ENCODE data around the gene PPIG.
"Not testable (repeated sequence)": the region's sequence is repeated elsewhere in the genome, so short reads cannot be mapped to it uniquely, and the experiment has no call there.

The PPIG gene

GRCh38 chr2:169573974-169574299 lies 10.2 kb upstream of the PPIG start:
- TF ChIP-seq CTCF (conservative IDR thresholded peaks at IDR 0.05; ENCODE audit: low read length) = no peak
- H3K4me3 ChIP-seq (ENCODE audit: low read length) = peak overlapping the region; percentile 87
- DNase-seq (ENCODE audit: low read depth) = no peak

DNA sequence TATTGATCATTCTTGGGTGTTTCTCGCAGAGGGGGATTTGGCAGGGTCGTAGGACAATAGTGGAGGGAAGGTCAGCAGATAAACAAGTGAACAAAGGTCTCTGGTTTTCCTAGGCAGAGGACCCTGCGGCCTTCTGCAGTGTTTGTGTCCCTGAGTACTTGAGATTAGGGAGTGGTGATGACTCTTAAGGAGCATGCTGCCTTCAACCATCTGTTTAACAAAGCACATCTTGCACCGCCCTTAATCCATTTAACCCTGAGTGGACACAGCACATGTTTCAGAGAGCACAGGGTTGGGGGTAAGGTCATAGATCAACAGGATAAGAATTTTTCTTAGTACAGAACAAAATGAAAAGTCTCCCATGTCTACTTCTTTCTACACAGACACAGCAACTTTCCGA lies 9.6 kb upstream of the PPIG start:
- not testable (repeated sequence) for DNase-seq (ENCODE audit: low read depth); H3K4me3 ChIP-seq (ENCODE audit: low read length)

- not testable (repeated sequence) for DNase-seq (ENCODE audit: low read depth); H3K4me3 ChIP-seq (ENCODE audit: low read length)
Measured at GRCh38 chr2:169575264-169575663, 8.9 kb upstream of the PPIG start.

DNA sequence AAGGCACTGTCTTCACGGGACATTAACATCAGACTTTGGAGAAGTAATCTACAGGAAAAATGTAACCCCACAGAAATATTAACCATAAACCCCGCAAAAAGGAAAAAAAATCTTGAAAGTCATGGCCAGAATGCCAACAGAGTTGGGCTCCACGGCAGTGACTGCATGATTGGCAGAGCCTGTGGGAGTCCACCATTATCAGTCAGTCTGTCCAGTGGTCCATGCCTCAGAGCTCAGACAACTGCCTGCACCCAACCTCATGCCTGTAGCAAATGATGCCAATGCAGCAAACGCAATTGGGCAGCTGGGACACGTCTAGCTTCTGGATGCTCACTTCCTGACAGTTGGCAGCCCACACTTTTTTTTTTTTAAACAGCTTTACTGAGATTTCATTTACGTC lies 5.1 kb upstream of the PPIG start:
- no peak overlapping the region for H3K4me3 ChIP-seq (ENCODE audit: low read length)
- no peak for TF ChIP-seq CTCF (conservative IDR thresholded peaks at IDR 0.05; ENCODE audit: low read length)
- DNase-seq (ENCODE audit: low read depth) = no peak

GRCh38 chr2:169582552-169583266 lies 1.4 kb upstream of the PPIG start:
- not testable (repeated sequence) for H3K4me3 ChIP-seq (ENCODE audit: low read length)

DNA sequence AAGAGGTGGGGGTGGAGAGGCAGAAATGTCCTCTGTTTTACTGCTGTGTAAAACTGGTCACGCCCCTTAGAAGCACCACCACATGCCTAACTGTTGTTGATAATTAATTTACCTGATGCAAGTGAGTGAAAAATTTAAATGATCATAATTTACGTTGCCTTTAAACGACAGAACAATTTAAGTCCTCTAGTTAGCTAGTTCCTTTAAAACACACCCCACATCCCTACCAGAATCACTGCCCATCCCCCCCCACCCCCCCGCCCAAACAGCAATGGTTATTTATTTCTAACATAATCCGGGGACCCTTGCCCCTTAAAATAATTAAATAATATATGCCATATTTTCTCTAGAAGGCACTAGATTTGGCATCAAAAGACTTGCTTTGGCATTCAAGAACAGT lies 633 bp upstream of the PPIG start:
- H3K4me3 ChIP-seq (ENCODE audit: low read length) = no peak overlapping the region; the same call in 1 of the 2 replicates
- TF ChIP-seq CTCF (conservative IDR thresholded peaks at IDR 0.05; ENCODE audit: low read length) = no peak
- no peak for DNase-seq (ENCODE audit: low read depth)

More at GRCh38 chr2:169582552-169583266, 1.4 kb upstream of the PPIG start:
- not testable (repeated sequence) for DNase-seq (ENCODE audit: low read depth)

DNA sequence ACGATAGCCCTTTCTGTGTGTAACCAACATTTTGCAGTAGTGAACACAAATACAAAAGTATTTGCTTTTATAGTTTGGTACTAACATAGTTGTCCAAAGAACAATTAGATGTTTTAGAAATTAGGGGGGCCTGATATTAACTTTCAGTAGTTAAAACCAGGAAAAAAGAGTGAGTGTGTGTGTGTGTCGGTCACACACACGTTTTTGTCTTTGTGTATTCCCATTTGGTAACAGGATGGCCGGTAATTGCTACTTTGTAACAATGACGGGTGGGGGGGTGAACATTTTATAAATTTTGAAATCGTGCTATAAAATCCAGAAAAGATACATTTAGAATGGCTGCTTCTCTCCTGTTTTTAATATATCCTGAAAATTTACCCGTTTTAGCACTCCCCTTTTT lies 1.5 kb downstream of the PPIG start:
- no peak for DNase-seq (ENCODE audit: low read depth)
- peak overlapping the region; percentile 96 for H3K4me3 ChIP-seq (ENCODE audit: low read length)
- TF ChIP-seq CTCF (conservative IDR thresholded peaks at IDR 0.05; ENCODE audit: low read length) = no peak

GRCh38 chr2:169590804-169591203 lies 6.7 kb downstream of the PPIG start:
- TF ChIP-seq CTCF (conservative IDR thresholded peaks at IDR 0.05; ENCODE audit: low read length) = no peak
- no peak for DNase-seq (ENCODE audit: low read depth)
- H3K4me3 ChIP-seq (ENCODE audit: low read length) = no peak overlapping the region

DNA sequence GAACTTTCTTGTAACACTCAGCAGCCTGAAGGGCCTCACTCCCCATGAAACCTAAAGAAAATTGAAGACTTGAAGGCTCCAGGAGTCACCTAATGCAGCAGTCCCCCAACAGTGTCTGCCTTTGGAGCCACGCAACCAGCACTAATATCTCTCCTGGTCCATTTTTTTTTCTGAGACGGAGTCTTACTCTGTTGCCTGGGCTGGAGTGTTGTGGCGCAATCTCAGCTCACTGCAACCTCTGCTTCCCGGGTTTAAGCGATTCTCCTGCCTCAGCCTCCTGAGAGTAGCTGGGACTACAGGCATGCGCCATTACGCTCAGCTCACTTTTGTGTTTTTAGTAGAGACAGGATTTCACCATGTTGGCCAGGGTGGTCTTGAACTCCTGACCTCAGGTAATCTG lies 12.4 kb downstream of the PPIG start:
- not testable (repeated sequence) for DNase-seq (ENCODE audit: low read depth); H3K4me3 ChIP-seq (ENCODE audit: low read length)
